Stimulated activated CD8-positive, alpha-beta memory T cell treated with anti-CD3 and anti-CD28 coated beads, Interleukin-4, amount 100 ng/mL, for 4 hours (primary cell): ENCODE data around the gene TMEM151A.
A peak's percentile ranks its signal among the peaks of the same experiment; 100 is the strongest.
"Not testable (repeated sequence)": the region's sequence is repeated elsewhere in the genome, so short reads cannot be mapped to it uniquely, and the experiment has no call there.

Experiments used
- DNase-seq, 2 donors: peaks; one replicate each; pipeline ENCODE4 v3.0.0-alpha.2; 2020; ENCODE audit warnings: low read depth in 2 of 2, low spot score in 1 of 2

Gene TMEM151A

GRCh38 chr11:66320289-66320688 lies 28.6 kb downstream of the TMEM151A start:
- DNase-seq = not testable (repeated sequence)

GRCh38 chr11:66320748-66321147 lies 29.1 kb downstream of the TMEM151A start:
- DNase-seq = not testable (repeated sequence)

DNA sequence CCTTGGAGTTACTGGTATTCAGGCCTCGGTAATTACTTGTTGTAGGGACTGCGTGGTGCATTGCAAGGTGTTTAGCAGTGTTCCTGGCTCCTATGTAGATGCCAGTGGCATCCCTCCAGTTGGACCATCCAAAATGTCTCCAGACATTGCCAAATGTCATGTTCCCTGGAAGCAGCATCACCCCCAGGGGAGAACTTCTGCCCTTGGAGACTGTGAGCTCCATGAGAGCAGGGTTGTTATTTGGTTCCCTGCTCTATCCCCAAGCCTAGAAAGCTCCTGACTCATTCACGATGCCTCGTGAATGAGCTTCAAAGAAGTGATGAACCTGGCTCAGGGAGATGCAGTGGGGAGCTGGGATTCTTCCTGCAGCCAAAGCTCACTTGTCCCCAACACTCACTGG lies 29.9 kb downstream of the TMEM151A start:
- DNase-seq = no peak

DNA sequence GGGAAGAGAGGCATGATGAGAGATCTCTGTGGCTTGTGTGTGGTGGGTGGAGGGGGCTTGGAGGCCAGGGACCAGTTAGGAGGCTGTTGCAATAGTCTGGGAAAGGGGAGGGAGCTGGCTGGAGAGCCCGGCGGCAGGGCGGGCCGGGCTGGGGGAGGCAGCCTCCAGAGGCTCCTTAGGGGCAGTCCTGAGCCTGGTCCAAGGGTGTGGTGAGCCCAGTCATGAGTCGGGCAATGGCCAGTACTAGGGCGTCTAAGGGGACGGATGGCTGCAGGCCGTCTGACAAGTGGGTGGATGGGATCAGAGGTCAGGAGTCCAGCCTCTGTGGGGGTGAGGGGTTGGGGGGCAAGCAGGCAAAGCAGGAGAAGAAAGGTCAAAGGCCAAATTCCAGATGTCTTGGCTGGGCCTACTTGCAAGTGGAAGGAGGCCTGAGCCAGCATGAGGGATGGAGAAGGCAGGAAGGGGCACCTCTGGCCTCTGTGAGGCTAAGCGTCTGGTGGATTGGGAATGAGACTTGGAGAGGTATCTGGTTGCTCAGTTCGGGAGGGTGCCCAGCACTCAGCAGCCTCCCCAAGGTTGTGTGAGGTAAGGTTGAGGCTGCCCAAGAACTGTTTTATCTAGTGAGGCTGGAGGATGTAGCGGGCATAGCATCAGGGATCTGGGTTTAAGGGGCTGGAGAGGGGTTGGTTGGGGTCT lies 31.2 kb downstream of the TMEM151A start:
- no peak for DNase-seq

DNA sequence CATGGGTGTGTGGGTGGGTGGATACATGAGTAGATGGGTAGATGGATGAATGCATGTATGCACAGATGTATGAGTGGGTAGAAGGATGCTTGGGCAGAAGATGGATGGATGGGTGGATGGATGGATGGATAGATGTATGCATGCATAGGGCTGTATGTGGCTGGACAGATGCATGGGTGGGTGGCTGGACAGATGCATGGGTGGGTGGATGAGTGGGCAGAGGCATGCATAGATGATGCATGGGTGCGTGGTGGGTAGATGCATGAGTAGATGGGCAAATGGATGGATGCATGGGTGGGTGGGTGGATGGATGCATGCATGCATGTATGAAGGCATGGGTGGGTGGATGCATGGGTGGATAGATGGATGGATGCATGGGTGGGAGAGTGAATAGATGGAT lies 32.0 kb downstream of the TMEM151A start:
- DNase-seq = no peak

DNA sequence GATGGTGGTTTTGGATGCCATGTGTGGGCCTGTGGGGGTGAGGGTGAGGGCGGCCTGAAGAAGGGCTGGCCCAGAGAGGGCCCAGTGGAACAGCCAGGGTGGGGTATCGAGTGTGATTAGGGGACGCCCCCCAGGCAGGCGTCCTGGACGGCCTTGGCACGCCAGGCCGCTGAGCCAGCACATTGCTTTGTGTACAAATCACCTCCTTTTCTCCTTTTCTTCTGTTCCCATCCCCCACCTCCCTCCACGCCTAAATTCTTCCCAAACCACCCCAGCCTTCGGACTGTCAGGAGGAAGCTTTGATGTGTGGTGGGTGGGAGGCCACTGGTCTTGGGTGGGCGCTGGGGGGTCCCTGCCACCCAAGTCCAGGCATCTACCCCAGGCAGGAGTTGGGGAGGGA lies 33.0 kb downstream of the TMEM151A start:
- DNase-seq = no peak

DNA sequence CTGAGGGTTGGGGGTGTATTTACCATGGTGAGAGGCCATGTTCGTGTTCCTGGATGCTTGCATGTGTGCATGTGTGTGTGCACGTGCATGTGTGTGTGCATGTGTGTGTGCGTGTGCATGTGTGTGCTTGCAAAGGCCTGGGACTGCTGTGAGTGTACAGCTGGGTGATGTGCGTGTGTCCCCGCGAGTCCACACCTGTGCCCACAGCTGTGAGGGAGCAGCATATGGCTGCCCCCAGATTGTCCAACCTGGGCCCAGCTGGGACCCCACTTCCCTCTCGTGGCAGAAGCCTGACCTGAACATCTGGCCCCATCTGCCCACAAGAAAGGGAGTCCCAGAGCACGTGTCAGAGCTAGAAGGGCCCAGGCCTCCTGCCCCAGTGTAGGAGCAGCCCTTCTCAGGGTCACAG lies 33.6 kb downstream of the TMEM151A start:
- no peak for DNase-seq

DNA sequence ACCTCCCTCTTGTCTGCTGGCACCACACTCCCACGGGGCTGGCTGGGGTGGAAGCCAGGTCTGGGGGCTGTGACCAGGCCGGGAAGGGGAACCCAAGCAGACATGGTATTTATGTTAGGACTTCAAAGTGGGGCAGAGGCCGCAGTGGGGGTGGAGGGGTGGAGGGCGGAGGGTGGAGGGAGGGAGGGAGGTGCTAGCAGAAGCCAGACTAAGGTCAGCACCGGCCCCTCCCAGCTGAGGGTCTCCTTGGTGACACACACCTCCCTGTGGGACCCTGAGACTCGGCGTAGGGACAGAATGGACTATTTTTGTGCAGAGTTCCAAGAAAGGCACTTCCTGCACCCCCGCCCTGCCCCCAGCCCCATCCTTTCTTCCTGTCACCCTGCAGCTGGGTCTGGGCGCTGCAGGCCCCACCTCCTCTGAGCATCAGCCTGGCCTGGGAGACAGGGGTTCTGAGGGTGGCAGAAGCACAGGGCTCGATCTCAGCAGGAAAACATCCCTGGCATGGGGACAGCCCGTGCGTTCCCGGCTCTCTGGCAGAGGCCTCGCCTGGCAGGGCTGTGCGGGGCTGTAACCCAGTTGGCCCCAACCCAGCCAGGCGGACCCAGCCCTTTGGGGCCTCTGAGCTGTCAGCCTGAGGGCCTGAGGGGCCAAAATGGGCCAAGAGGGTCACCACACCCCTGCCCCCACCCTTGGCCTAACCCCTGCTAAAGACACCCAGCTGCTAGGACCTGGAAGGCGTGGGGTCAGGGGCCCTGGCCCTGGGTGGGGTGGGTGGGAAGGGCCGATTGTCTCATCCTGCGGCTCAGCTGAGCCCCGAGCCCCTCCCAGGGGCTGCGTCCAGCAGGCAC lies 34.8 kb downstream of the TMEM151A start:
- no peak for DNase-seq

DNA sequence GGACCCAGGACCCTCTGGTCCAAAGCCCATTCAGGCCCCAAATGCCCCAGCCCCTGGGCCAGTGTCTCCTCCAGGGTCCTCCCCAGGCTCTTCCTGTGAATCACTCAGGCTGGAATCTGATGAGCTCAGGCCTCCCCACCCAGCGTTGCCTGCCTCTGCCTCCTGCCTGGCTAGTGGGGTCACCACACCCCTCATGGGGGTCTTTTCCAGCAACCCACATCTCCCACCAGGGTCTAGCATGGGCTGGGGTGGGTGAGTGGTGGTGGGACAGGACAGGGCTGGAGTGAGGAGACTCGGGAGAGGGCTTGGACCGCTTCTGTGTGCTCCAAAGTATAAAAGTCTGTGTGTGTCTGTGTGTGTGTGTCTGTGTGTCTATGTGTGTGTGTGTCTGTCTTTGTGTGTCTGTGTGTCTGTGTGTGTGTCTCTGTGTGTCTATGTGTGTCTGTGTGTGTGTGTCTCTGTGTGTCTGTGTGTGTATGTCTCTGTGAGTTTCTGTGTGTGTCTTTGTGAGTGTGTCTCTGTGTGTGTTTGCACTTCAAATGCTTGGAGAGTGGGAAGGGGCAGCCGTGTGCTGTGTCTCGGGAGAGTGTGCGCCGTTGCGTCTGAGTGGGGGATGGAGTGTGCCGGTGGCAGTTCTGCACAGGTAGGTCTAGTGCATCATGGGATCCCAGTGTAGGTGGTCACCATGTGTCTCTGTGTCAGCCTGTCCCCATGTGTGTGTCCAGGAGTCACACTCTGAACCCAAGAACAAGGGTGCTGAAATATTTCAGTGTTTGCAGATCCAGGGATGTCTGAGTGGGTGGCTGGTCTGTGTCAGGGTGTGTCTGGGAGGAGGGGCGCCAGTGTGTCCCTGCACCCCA lies 35.7 kb downstream of the TMEM151A start:
- no peak for DNase-seq

DNA sequence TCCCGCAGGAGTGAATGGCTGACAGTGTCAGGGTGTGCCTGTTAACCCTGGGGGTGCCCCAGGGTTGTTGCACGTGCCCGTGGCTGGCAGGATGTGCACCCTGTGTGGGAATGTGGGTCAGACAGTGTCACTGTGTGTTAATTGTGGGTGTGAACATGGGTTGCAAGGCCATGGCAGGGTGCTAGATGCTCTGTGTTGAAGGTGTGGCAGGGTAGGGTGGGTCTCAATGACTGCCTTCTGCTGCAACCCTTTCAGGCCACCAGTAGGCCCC lies 36.3 kb downstream of the TMEM151A start:
- DNase-seq = no peak

- DNase-seq = peak; percentile 54 to 59
Observed at GRCh38 chr11:66328302-66329144, 36.8 kb downstream of the TMEM151A start.

DNA sequence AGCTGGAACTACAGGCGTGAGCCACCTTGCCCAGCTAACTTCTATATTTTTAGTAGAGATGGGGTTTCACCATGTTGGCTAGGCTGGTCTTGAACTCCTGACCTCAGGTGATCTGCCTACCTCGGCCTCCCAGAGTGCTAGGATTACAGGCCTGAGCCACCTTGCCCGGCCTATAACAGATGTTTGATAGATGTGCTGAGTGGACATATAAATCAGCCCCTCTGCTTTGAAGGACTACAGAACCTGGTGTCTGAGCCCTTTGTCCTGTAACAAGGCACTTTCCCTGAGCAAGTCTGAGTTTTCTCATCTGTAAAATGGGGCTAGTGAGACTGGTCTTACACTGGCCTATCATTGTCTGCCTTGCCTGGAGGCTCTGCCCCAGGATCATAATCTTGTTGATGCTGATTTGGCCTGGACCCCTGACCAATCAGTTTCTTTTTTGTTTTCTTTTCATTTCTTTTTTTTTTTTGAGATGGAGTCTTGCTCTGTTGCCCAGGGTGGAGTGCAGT lies 37.5 kb downstream of the TMEM151A start:
- DNase-seq = no peak

DNA sequence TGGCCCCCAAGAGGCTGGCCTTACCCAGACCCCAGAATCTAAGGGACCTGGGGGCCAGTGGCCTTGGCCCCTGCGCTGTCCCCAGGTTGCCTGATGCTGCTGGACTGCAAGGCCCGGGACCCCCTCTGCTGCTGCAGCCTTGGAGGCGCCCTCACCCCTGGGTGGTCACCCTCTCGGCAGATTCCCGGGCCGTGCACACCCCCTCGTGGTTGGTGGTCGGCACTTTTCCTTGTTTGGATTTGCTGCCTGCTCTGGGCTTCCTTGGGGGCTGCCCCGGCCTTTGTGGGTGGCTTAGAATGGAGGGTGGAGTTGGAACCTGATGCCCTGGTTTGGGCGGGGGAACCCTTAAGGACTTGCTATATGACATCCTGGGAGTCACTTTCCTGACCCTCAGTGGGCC lies 39.2 kb downstream of the TMEM151A start:
- no peak for DNase-seq

DNA sequence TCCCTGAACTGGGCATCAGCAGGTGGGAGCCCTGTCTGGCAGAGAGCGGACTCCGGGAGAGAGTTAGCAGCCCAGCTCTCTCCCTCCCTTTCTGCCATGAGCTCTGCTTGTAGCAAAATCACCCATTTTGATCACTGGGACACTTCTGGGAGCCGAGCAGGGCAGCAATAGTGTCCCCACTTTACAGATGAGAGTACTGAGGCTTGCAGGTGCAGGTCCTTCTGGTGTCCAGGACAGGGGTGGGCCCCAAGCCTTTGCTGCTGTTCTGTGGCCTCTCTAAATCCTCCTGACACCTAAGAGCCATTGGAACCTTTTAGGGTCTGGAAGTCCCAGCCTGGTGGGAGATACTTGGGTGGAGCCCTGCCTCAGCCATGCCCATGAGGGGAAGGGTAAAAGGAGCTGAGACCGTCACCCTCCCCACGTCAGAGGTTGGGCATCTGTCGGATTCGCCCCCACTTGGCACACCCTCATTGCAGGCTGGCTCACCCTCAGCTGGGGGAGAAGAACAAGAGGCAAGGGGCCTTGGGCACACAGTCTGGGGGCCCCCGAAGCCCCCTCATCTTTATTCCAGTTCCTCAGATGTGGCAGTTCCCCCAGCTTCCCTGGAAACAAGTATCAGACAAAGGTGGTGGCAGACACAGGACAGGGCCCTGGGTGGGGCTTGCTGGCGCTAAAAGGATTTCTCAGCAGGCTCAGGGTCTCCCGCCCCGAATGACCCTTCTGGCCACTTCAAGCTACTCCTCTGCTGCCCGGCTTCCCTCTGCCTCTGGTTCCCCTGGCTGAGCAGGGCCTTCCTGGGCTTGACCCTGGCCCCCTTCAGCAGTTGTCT lies 40.1 kb downstream of the TMEM151A start:
- no peak for DNase-seq

- DNase-seq = no peak
Observed at GRCh38 chr11:66332371-66333219, 40.9 kb downstream of the TMEM151A start.

DNA sequence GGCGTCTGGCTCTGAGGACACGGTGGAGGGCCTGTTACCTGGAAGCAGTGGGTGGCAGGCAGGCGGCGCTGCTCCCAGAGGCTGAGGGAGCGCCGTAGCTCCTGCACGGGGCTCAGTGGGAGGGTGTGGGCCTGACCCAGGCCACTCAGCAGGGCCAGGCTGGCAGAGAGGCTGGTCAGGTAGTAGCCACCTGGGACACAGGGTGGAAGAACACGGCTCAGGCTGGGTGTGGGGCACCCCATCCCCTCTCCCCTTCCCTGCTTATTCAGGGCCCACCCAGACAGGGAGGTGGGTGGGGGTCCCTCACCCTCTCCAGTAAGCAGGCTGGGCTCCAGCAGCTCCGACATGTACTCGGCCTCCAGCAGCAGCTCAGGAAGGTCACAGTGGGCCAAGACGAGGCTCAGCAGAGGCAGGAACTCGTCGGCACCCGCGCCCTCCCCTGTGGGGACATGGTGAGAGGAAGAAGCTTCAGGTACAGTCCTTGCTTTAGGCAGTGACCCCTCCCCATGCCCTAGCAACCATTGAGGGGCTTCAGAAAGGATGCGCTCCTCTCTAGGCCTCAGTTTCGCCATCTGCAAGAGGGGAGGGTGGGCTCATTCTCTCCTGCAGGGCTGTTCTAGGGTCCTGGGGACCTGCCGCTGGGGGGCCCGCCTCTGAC lies 41.7 kb downstream of the TMEM151A start:
- no peak for DNase-seq

DNA sequence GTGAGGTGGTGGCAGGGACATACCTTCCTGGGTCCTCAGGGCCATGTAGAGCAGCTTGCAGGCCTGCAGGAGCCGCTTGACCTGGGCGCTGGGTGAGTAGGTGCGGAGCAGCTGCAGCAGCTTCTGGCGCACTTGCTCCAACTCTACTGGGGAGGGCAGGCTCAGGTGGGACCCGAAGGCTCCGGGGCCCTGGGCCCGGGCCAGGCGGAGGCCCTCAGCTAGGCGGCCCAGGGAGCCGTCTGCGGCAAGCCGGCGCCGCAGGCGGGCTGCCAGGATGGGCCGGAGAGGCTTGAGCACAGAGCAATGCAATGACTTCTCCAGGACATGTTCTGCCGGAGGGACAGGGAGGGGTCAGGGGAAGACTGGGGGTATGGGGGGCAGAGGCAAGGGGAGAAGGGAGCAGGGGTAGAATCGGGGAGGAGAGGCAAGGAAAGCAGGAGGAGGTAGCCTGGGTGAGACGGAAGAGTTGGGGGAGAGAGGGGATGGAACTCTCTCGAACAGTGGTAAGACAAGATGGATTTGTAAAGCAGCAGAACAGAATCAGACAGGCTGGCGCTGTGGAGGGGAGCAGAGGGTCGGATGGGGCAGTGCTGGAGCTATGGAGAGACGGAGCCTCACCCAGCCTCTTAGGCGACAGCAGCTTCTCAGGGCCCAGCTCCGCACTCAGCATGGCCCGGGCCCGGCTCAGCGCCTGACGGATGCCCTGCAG lies 42.4 kb downstream of the TMEM151A start:
- DNase-seq = no peak
